B cell (primary cell): ENCODE data around the gene NOVA1. TPM values are rescaled to one million over a fixed set of nuclear protein-coding genes. Genes with fewer than 3 reads are reported as not detected.

ENCODE experiments used
- ATAC-seq: fragments of 200-7000 bp; cut with Tn5 transposase; one replicate; pipeline ENCODE4 v1.10.0; 2021; ENCODE audit warnings: low read depth, mild to moderate bottlenecking, moderate number of reproducible peaks, moderate library complexity
- CTCF ChIA-PET: fragments of 350-600 bp; sonication (Branson Sonifier 250); formaldehyde crosslinking; loops from one replicate; lab custom pipeline; 2021; ENCODE audit warnings: antibody characterized with exemption, inconsistent platforms; lab: Charles Lee
- POLR2A ChIA-PET: fragments of 350-600 bp; sonication (Branson Sonifier 250); formaldehyde crosslinking; loops from one replicate; lab custom pipeline; 2021; ENCODE audit warnings: antibody characterized with exemption; lab: Charles Lee
- DNase-seq: peaks from one replicate; pipeline ENCODE4 v3.0.0; 2013
- H2AFZ ChIP-seq: 2 replicates; pipeline ENCODE4 v1.6.1; 2012; ENCODE audit warnings: mild to moderate bottlenecking, low read depth, low read length; ENCODE audit not compliant: insufficient read depth, poor library complexity, severe bottlenecking
- H3K27ac ChIP-seq, 2 donors: 1 replicate in 1 of 2; 2 replicates in 1 of 2; pipeline ENCODE4 v1.5.1; 2012 to 2013; ENCODE audit warnings: low read length in 2 of 2, mild to moderate bottlenecking in 2 of 2, moderate library complexity in 1 of 2
- H3K27me3 ChIP-seq, 4 experiments: fragments of 200-600 bp in 1 of 4; sonication (generic) in 1 of 4; replicated peaks in 1 of 4; 1 replicate in 2 of 4; 2 replicates in 2 of 4; pipeline versions ENCODE4 v1.6.1 to v1.7.0; 2013 to 2016; ENCODE audit warnings: low read length in 3 of 4, mild to moderate bottlenecking in 2 of 4, mixed read lengths in 1 of 4, moderate library complexity in 1 of 4; ENCODE audit not compliant: insufficient read depth in 4 of 4, control insufficient read depth in 3 of 4; ENCODE audit errors: control extremely low read depth in 1 of 4
- H3K36me3 ChIP-seq, 2 experiments: replicated peaks in 1 of 2; 1 replicate in 1 of 2; 2 replicates in 1 of 2; pipeline versions ENCODE4 v1.6.1 to v1.7.1; 2013; ENCODE audit warnings: low read length in 1 of 2; ENCODE audit not compliant: insufficient read depth in 2 of 2, control insufficient read depth in 1 of 2; ENCODE audit errors: control extremely low read depth in 1 of 2, extremely low read depth in 1 of 2
- H3K4me1 ChIP-seq, 2 donors: fragments of 200-600 bp in 1 of 2; sonication (generic) in 1 of 2; 1 replicate in 1 of 2; 2 replicates in 1 of 2; pipeline versions ENCODE4 v1.5.1 to v1.6.1; 2013 to 2017; ENCODE audit warnings: low read length in 2 of 2; ENCODE audit not compliant: control insufficient read depth in 2 of 2, insufficient read depth in 2 of 2
- H3K4me2 ChIP-seq: replicated peaks from 2 replicates; pipeline ENCODE3; 2012; ENCODE audit warnings: mild to moderate bottlenecking, low read depth, low read length; ENCODE audit not compliant: poor library complexity, severe bottlenecking
- H3K4me3 ChIP-seq, 5 experiments: fragments of 200-600 bp in 1 of 5; sonication (generic) in 1 of 5; 1 replicate in 3 of 5; 2 replicates in 2 of 5; pipeline versions ENCODE4 v1.5.1 to v1.7.0; 2011 to 2016; ENCODE audit warnings: low read length in 4 of 5, mild to moderate bottlenecking in 4 of 5, low read depth in 2 of 5, control low read depth in 1 of 5, moderate library complexity in 1 of 5; ENCODE audit not compliant: insufficient read depth in 1 of 5; ENCODE audit errors: control extremely low read depth in 1 of 5, extremely low read depth in 1 of 5
- H3K79me2 ChIP-seq: fragments of 200-600 bp; sonication (generic); one replicate; pipeline ENCODE4 v1.6.0; 2016; ENCODE audit warnings: low read length; ENCODE audit not compliant: control insufficient read depth, insufficient read depth
- H3K9ac ChIP-seq: fragments of 200-600 bp; sonication (generic); 2 replicates; pipeline ENCODE4 v1.6.1; 2017; ENCODE audit warnings: mild to moderate bottlenecking, low read length, moderate library complexity
- H3K9me3 ChIP-seq, 3 donors: one replicate each; pipeline versions ENCODE4 v1.6.1 to v1.7.1; 2013; ENCODE audit warnings: low read length in 2 of 3; ENCODE audit not compliant: control insufficient read depth in 2 of 3, insufficient read depth in 1 of 3; ENCODE audit errors: control extremely low read depth in 1 of 3
- H4K20me1 ChIP-seq: 2 replicates; pipeline ENCODE4 v1.6.0; 2012; ENCODE audit warnings: mild to moderate bottlenecking, low read length; ENCODE audit not compliant: insufficient read depth, control insufficient read depth, poor library complexity, severe bottlenecking
- H3K27ac Mint-ChIP-seq: one replicate; pipeline ENCODE4 v1.8.0; 2021; ENCODE audit warnings: mixed read lengths
- H3K27me3 Mint-ChIP-seq: one replicate; pipeline ENCODE4 v1.8.0; 2021; ENCODE audit warnings: mixed read lengths
- H3K4me1 Mint-ChIP-seq: one replicate; pipeline ENCODE4 v1.8.0; 2021; ENCODE audit warnings: mixed read lengths
- H3K4me3 Mint-ChIP-seq: one replicate; pipeline ENCODE4 v1.8.0; 2021; ENCODE audit warnings: mixed read lengths
- H3K9me3 Mint-ChIP-seq: one replicate; pipeline ENCODE4 v1.8.0; 2022; ENCODE audit warnings: mixed read lengths; ENCODE audit not compliant: insufficient read depth
- CTCF ChIP-seq: fragments of 200-600 bp; IDR thresholded peaks from one replicate; pipeline ENCODE4 v1.8.0; 2022; ENCODE audit warnings: antibody characterized with exemption, mild to moderate bottlenecking
- EZH2 ChIP-seq: IDR thresholded peaks from 2 replicates; pipeline ENCODE4 v1.6.1; 2012; ENCODE audit warnings: borderline replicate concordance, low read depth, mild to moderate bottlenecking, moderate library complexity, low read length; ENCODE audit not compliant: insufficient read depth, poor library complexity, severe bottlenecking
- WGBS: methylation state at CpG from one replicate; pipeline ENCODE4 v1.1.5; 2013; ENCODE audit warnings: missing lambda C conversion rate; ENCODE audit not compliant: insufficient coverage; 5-methylcytosine and 5-hydroxymethylcytosine counted together
- intact Hi-C: fragments of 100-400 bp; cut with micrococcal nuclease; formaldehyde crosslinking; loops from one replicate; pipeline ENCODE4 v1.10.0; 2022
- polyA plus RNA-seq: library from polyadenylated mRNA; depleted of rRNA; stranded (reverse); fragments of >200 nt; gene quantifications from 2 replicates; pipeline ENCODE4 v1.2.3, GENCODE V29; 2012
- total RNA-seq, 2 donors: library from RNA; stranded (reverse); fragments of 120-200 nt in 1 of 2; gene quantifications; 1 replicate in 1 of 2; 2 replicates in 1 of 2; pipeline versions ENCODE4 v1.2.3 to v1.2.4, GENCODE V29; 2013 to 2022

The NOVA1 gene
- total and polyA plus RNA-seq, 2 donors (not counting 1 experiment from before 2014, with no cell fraction given), result not detected

DNA sequence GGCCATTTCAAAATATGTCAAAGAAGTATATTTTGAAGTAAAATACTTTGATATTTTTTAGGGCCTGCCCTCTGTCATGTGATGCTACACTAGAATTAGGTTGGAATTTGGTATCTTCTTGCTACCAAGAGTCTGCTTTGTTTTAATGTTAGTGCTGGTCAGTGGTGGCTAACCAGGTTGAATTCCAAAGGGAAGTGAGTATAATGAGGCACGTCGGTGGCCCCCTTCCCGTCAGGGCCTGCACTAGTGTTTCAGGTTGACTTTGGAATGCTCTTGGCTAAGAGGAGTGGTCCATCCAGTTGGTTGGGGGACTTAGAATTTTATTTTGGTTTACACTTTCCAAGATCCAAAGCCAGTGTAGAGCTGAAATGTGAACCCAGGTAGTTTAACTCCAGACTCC, 185.4 kb downstream of the NOVA1 start:
- Histone ChIP-seq H4K20me1 (no peaks in the 10 kb centered on the region), H3K36me3 (no peaks in the 10 kb centered on the region), H3K27ac (no peak overlapping the region), H3K4me1 (no peaks in the 10 kb centered on the region), H3K4me3 (no peak overlapping the region), H3K9ac (no peak overlapping the region), H3K79me2 (no peaks in the 10 kb centered on the region), H3K9me3 (no peaks in the 10 kb centered on the region), H2AFZ (no peak overlapping the region), H3K27me3 (no peaks in the 10 kb centered on the region), H3K4me2 (no peak overlapping the region)
- H3K4me3 Mint-ChIP-seq, result no peak overlapping the region
- ChIA-PET POLR2A (no interaction called here), CTCF (no interaction called here)
- no peaks in the 10 kb centered on the region for H3K27me3 Mint-ChIP-seq
- ATAC-seq (no peak), DNase-seq (no peak)
- H3K27ac Mint-ChIP-seq, result no peak overlapping the region
- no peak for TF ChIP-seq EZH2
- no peak for TF ChIP-seq CTCF
- WGBS, result 90% methylated on average over 3 of the region's 3 CpGs
- H3K9me3 Mint-ChIP-seq, result no peaks in the 10 kb centered on the region
- H3K4me1 Mint-ChIP-seq, result no peaks in the 10 kb centered on the region
- intact Hi-C loops, result no loop called here

DNA sequence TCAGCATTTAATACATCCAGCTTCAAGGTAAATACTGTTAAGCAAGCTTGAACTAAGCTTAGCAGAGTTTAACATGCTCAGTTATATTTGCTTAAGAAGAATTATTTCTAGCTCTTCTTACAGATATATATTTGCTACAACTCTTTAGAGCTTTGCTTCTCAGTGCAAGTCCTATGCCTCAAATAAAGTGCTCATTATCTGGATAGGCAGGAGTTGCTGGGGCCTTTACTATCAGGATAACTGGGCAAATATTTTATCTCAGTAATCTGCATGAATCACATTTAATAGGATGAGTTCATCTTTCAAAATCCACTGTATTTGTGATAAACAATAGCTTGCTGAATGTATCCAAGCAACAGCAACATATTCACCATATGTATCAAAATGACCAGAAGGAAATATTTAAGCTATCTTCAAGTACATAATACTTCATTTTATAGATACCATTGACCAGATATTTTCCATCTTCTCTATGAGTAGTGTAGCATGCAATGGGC, 187.6 kb downstream of the NOVA1 start:
- H3K4me2 ChIP-seq, result no peak overlapping the region
- H4K20me1 ChIP-seq, result no peaks in the 10 kb centered on the region
- no peaks in the 10 kb centered on the region for H3K4me1 ChIP-seq
- ATAC-seq, result no peak
- no peaks in the 10 kb centered on the region for H3K79me2 ChIP-seq
- H3K4me3 ChIP-seq, result no peak overlapping the region
- H3K27ac ChIP-seq, result no peak overlapping the region
- intact Hi-C loops, result no loop called here
- no peak for TF ChIP-seq CTCF
- no peak for TF ChIP-seq EZH2
- Mint-ChIP-seq H3K27ac (no peak overlapping the region), H3K4me3 (no peak overlapping the region), H3K4me1 (no peaks in the 10 kb centered on the region), H3K27me3 (no peaks in the 10 kb centered on the region), H3K9me3 (no peaks in the 10 kb centered on the region)
- DNase-seq, result no peak
- no peaks in the 10 kb centered on the region for H3K36me3 ChIP-seq
- CTCF ChIA-PET, result no interaction called here
- no peak overlapping the region for H3K9ac ChIP-seq
- H3K27me3 ChIP-seq, result no peaks in the 10 kb centered on the region
- H2AFZ ChIP-seq, result no peak overlapping the region
- POLR2A ChIA-PET, result no interaction called here
- H3K9me3 ChIP-seq, result no peaks in the 10 kb centered on the region
